Testis (tissue), 3 donors: Measurements from ENCODE around the gene NIPAL1. TPM values are rescaled to one million over a fixed set of nuclear protein-coding genes. Genes with fewer than 3 reads are reported as not detected.

Experiments used
- DNase-seq: peaks from one replicate; pipeline ENCODE4 v3.0.0-alpha.2; 2019
- H3K27ac ChIP-seq, 2 donors: fragments of 200-600 bp; sonication (generic); one replicate each; pipeline ENCODE4 v1.5.1; 2019
- H3K27me3 ChIP-seq: fragments of 200-600 bp; sonication (generic); one replicate; pipeline ENCODE4 v1.5.1; 2019
- H3K36me3 ChIP-seq: fragments of 200-600 bp; sonication (generic); one replicate; pipeline ENCODE4 v1.5.1; 2017; ENCODE audit warnings: low read depth; ENCODE audit errors: missing control alignments
- H3K4me1 ChIP-seq: fragments of 200-600 bp; sonication (generic); one replicate; pipeline ENCODE4 v1.5.1; 2019
- H3K4me3 ChIP-seq, 2 donors: fragments of 200-600 bp; sonication (generic); one replicate each; pipeline ENCODE4 v1.5.1; 2017 to 2019
- H3K9me3 ChIP-seq: fragments of 200-600 bp; sonication (generic); one replicate; pipeline ENCODE4 v1.5.1; 2017
- POLR2A ChIP-seq: fragments of 450-650 bp; IDR thresholded peaks from one replicate; pipeline ENCODE4 v1.6.1; 2017; ENCODE audit warnings: antibody characterized with exemption, mild to moderate bottlenecking, moderate library complexity
- WGBS, 2 donors: methylation state at CpG; one replicate each; pipeline ENCODE4 v1.1.5; 2018; 5-methylcytosine and 5-hydroxymethylcytosine counted together
- intact Hi-C: fragments of 100-400 bp; cut with DNase I; formaldehyde crosslinking; loops from one replicate; pipeline ENCODE4 v1.15.1; 2023; ENCODE audit warnings: low total_unique reads
- polyA plus RNA-seq: library from polyadenylated mRNA; stranded (reverse); fragments of 350-450 nt; fragmentation: Illumina TruSeq; extraction: RNeasy Lipid Tissue Mini Kit (QIAGEN cat#74804); gene quantifications from one replicate; pipeline ENCODE4 v1.2.3, GENCODE V29; 2014; ENCODE audit warnings: low read depth, low replicate concordance; ENCODE audit not compliant: insufficient read depth
- total RNA-seq, 2 donors: library from RNA; depleted of rRNA; stranded (reverse); fragments of >200 nt; gene quantifications; one replicate each; pipeline ENCODE4 v1.2.3, GENCODE V29; 2016
- TF ChIP-seq, protein P1 (sequence below), 3 experiments: fragments of 450-650 bp in 2 of 3; fragments of 200-600 bp in 1 of 3; sonication (generic) in 1 of 3; IDR thresholded peaks; one replicate each; pipeline ENCODE4 v1.5.1; 2016 to 2019; ENCODE audit warnings: antibody characterized with exemption in 3 of 3, mild to moderate bottlenecking in 2 of 3, moderate library complexity in 1 of 3

NIPAL1 gene
- total and polyA plus RNA-seq, 3 donors from 2014 or later = 0.79 to 3.2 (median 2.3) TPM

DNA sequence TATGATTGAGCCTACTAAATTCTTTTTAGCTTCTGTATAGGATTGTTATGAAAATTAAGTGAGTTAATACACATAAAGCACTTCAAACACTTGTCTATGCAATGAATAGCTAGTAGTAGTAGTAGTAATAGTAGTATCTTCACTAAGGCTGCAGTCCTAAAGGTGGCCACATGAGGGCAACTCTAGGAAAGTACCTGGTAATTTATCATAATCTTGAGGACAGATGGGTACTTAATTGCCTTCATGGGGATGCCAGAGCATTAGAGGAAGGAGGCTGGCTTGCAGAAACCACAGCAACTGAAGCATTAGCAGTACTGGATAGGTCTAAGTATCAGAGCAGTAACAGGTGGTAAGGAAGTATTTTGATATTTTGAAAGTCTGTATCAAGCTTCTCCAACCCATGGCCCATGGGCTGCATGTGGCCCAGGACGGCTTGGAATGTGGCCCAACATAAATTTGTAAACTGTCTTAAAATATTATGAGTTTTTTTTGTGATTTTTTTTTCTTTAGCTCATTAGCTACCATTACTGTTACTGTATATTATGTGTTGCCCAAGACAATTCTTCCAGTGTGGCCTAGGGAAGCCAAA, 17.3 kb downstream of the NIPAL1 start:
- TF ChIP-seq, protein P1, sequence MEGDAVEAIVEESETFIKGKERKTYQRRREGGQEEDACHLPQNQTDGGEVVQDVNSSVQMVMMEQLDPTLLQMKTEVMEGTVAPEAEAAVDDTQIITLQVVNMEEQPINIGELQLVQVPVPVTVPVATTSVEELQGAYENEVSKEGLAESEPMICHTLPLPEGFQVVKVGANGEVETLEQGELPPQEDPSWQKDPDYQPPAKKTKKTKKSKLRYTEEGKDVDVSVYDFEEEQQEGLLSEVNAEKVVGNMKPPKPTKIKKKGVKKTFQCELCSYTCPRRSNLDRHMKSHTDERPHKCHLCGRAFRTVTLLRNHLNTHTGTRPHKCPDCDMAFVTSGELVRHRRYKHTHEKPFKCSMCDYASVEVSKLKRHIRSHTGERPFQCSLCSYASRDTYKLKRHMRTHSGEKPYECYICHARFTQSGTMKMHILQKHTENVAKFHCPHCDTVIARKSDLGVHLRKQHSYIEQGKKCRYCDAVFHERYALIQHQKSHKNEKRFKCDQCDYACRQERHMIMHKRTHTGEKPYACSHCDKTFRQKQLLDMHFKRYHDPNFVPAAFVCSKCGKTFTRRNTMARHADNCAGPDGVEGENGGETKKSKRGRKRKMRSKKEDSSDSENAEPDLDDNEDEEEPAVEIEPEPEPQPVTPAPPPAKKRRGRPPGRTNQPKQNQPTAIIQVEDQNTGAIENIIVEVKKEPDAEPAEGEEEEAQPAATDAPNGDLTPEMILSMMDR (IDR thresholded peaks at IDR 0.05) = peak in 1 of 3 experiments; percentile 50
- TF ChIP-seq POLR2A = no peak
- H3K27ac ChIP-seq = no peak overlapping the region
- 77 to 90% methylated on average over 1 of the region's 1 CpG for WGBS, 2 donors
- H3K4me3 ChIP-seq = no peak overlapping the region
- H3K27me3 ChIP-seq = no peaks in the 10 kb centered on the region
- no peaks in the 10 kb centered on the region for H3K4me1 ChIP-seq
- peak; percentile 30 for DNase-seq
- intact Hi-C loops = no loop called here
- no peaks in the 10 kb centered on the region for H3K36me3 ChIP-seq
- H3K9me3 ChIP-seq = no peaks in the 10 kb centered on the region

DNA sequence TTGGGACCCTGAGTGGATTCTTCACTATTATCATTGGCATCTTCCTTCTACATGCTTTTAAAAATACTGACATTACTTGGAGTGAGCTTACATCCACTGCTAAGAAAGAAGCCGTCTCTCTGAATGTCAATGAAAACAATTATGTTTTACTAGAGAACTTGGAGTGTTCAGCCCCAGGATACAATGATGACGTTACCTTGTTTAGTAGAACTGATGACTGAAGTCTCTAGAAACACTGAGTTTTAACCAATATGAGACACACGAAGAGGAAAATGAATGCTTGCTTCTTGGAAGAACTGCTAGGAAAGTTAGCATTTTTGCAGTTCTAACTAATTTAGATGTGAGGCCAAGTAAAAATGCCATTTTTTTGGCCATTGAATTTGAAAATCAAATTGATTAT, 19.4 kb downstream of the NIPAL1 start:
- intact Hi-C loops = no loop called here
- no peaks in the 10 kb centered on the region for H3K27me3 ChIP-seq
- 87 to 91% methylated on average over 3 of the region's 3 CpGs for WGBS, 2 donors
- no peaks in the 10 kb centered on the region for H3K4me1 ChIP-seq
- TF ChIP-seq, protein P1 (IDR thresholded peaks at IDR 0.05) = no peak
- no peak for TF ChIP-seq POLR2A
- H3K36me3 ChIP-seq = no peaks in the 10 kb centered on the region
- H3K9me3 ChIP-seq = no peaks in the 10 kb centered on the region
- no peak overlapping the region for H3K27ac ChIP-seq
- no peak for DNase-seq
- H3K4me3 ChIP-seq = no peak overlapping the region

DNA sequence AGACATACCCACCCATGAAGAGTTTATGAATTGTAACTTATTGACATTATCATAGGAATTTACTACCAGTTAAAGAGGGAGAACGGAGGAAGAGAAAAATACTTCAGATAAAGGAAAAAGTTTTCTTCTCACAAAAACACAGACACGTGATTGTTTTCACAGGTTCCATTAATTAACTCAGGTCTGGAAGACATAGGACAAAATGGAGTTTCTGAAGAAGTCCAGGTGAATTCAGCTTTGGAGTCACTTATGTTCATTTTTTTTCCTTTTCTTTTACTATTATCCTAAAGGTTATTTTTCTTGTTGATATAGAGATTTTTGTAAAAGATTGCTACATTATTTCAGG, 20.5 kb downstream of the NIPAL1 start:
- Histone ChIP-seq H3K4me1 (no peaks in the 10 kb centered on the region), H3K36me3 (no peaks in the 10 kb centered on the region), H3K9me3 (no peaks in the 10 kb centered on the region), H3K27ac (no peak overlapping the region), H3K27me3 (no peaks in the 10 kb centered on the region), H3K4me3 (no peak overlapping the region)
- intact Hi-C loops = no loop called here
- WGBS, 2 donors = 41 to 42% methylated on average over 2 of the region's 2 CpGs
- TF ChIP-seq, protein P1 (IDR thresholded peaks at IDR 0.05) = no peak
- no peak for TF ChIP-seq POLR2A
- no peak for DNase-seq

DNA sequence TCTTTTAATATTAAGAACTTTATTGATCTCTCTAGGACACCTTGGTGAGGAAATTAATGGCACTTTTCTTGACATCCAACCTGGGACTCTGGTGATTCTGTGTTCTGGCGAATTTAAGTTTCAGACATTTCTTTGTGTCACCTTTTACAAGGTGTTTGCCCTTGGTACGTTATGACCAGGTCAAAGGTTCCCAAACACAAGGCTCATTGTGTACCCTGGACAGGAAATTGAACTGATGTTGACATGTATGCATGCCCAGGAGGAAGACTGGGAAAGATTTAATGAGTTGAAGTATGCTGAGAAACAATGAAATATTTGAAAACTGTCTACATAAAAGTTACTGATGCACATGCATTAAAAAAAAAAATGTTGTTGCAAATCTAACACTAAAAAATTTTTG, 22.1 kb downstream of the NIPAL1 start:
- no peak for DNase-seq
- no peaks in the 10 kb centered on the region for H3K4me1 ChIP-seq
- intact Hi-C loops = no loop called here
- 17 to 24% methylated on average over 2 of the region's 2 CpGs for WGBS, 2 donors
- no peaks in the 10 kb centered on the region for H3K9me3 ChIP-seq
- TF ChIP-seq, protein P1 (IDR thresholded peaks at IDR 0.05) = no peak
- TF ChIP-seq POLR2A = no peak
- no peaks in the 10 kb centered on the region for H3K27me3 ChIP-seq
- no peak overlapping the region for H3K4me3 ChIP-seq
- no peaks in the 10 kb centered on the region for H3K36me3 ChIP-seq
- H3K27ac ChIP-seq = no peak overlapping the region

DNA sequence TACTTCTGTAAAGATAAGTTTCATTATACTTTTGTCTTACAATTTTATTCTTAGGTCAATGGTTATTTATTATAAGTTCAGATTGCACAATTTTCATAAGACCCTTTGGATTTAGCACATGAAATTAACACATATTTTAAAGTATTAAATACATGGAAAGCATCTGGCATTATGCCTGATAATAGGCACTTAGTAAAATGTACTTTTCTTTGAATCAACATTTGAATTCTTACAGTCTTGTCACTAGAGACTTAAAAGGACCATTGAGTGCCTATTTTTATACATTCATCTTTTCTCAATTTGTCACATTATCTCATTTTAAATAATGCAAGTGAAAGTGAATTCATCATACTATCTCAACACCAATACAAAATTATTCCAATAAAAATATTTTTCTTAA, 23.0 kb downstream of the NIPAL1 start:
- no peak for TF ChIP-seq POLR2A
- TF ChIP-seq, protein P1 (IDR thresholded peaks at IDR 0.05) = no peak
- Histone ChIP-seq H3K4me1 (no peaks in the 10 kb centered on the region), H3K27ac (no peak overlapping the region), H3K4me3 (no peak overlapping the region), H3K36me3 (no peaks in the 10 kb centered on the region), H3K9me3 (no peaks in the 10 kb centered on the region), H3K27me3 (no peaks in the 10 kb centered on the region)
- DNase-seq = no peak
- intact Hi-C loops = no loop called here
